Uterus (tissue), 4 donors: ENCODE results near the gene AP1G1. TPM values are rescaled to one million over a fixed set of nuclear protein-coding genes. Genes with fewer than 3 reads are reported as not detected.
"Not testable (repeated sequence)": the region's sequence is repeated elsewhere in the genome, so short reads cannot be mapped to it uniquely, and the experiment has no call there.

ENCODE experiments used
- DNase-seq, 2 donors: peaks; one replicate each; pipeline ENCODE4 v3.0.0-alpha.2; 2019 to 2020
- H3K27ac ChIP-seq, 2 donors: fragments of 200-600 bp; sonication (generic); 1 replicate in 1 of 2; 2 replicates in 1 of 2; pipeline ENCODE4 v1.5.1; 2016 to 2018
- H3K27me3 ChIP-seq, 2 donors: fragments of 200-600 bp; sonication (generic); one replicate each; pipeline ENCODE4 v1.5.1; 2018 to 2019; ENCODE audit warnings: control low read depth in 1 of 2
- H3K36me3 ChIP-seq, 2 donors: fragments of 200-600 bp; sonication (generic); one replicate each; pipeline ENCODE4 v1.5.1; 2019; ENCODE audit warnings: control low read depth in 1 of 2
- H3K4me1 ChIP-seq, 2 donors: fragments of 200-600 bp; sonication (generic); one replicate each; pipeline ENCODE4 v1.5.1; 2018 to 2019; ENCODE audit warnings: control low read depth in 1 of 2
- H3K4me3 ChIP-seq, 2 donors: fragments of 200-600 bp; sonication (generic); 1 replicate in 1 of 2; 2 replicates in 1 of 2; pipeline ENCODE4 v1.5.1; 2018 to 2019; ENCODE audit warnings: mild to moderate bottlenecking in 1 of 2
- H3K9me3 ChIP-seq, 2 donors: fragments of 200-600 bp; sonication (generic); one replicate each; pipeline ENCODE4 v1.5.1; 2019; ENCODE audit warnings: control low read depth in 1 of 2
- POLR2A ChIP-seq, 2 donors: fragments of 450-650 bp; IDR thresholded peaks; one replicate each; pipeline ENCODE4 v1.6.1; 2016; ENCODE audit warnings: antibody characterized with exemption in 2 of 2, mild to moderate bottlenecking in 1 of 2, moderate library complexity in 1 of 2
- intact Hi-C: fragments of 100-400 bp; cut with DNase I; formaldehyde crosslinking; loops from one replicate; pipeline ENCODE4 v1.15.1; 2023; ENCODE audit warnings: low total_unique reads
- total RNA-seq, 4 donors: library from RNA; depleted of rRNA in 3 of 4; stranded (reverse); fragments of >200 nt in 3 of 4; gene quantifications; one replicate each; pipeline versions ENCODE4 v1.1.0 to v1.2.4, GENCODE V29; 2014 to 2023
- TF ChIP-seq, protein P1 (sequence below), 4 experiments: fragments of 200-600 bp in 2 of 4; fragments of 450-650 bp in 2 of 4; sonication (generic) in 2 of 4; IDR thresholded peaks; one replicate each; pipeline ENCODE4 v1.5.1; 2016 to 2019; ENCODE audit warnings: antibody characterized with exemption in 4 of 4, mild to moderate bottlenecking in 2 of 4, moderate library complexity in 1 of 4
- donor health status: DM: yes; HTN: yes; CAD: no.

The AP1G1 gene
- total RNA-seq, 4 donors from 2014 or later: 32.5 to 125 (median 56.4) TPM

DNA sequence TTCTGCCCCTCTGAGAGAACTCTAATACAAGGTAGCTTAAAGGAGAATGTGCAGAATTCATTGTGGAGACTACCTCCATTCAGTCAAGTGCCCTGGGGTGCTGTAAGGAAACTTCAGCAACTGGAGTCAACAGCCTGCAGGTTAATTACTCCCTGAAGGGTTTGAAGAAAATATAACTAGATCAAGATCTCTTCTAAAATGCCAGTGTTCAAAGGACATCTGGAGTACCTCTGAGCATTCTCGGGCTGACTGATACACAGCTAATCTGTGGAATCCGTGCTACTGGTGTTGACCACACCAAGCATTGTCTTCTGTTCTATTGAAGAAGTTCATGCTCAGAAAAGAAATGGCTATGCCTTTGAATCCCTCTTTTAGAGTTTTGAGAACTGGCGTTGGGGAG, 25.7 kb upstream of the AP1G1 start:
- Histone ChIP-seq H3K4me1 (no peaks in the 10 kb centered on the region), H3K9me3 (no peaks in the 10 kb centered on the region), H3K27ac (no peak overlapping the region), H3K27me3 (no peaks in the 10 kb centered on the region), H3K4me3 (no peak overlapping the region), H3K36me3 (no peaks in the 10 kb centered on the region)
- TF ChIP-seq, protein P1, sequence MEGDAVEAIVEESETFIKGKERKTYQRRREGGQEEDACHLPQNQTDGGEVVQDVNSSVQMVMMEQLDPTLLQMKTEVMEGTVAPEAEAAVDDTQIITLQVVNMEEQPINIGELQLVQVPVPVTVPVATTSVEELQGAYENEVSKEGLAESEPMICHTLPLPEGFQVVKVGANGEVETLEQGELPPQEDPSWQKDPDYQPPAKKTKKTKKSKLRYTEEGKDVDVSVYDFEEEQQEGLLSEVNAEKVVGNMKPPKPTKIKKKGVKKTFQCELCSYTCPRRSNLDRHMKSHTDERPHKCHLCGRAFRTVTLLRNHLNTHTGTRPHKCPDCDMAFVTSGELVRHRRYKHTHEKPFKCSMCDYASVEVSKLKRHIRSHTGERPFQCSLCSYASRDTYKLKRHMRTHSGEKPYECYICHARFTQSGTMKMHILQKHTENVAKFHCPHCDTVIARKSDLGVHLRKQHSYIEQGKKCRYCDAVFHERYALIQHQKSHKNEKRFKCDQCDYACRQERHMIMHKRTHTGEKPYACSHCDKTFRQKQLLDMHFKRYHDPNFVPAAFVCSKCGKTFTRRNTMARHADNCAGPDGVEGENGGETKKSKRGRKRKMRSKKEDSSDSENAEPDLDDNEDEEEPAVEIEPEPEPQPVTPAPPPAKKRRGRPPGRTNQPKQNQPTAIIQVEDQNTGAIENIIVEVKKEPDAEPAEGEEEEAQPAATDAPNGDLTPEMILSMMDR (IDR thresholded peaks at IDR 0.05): no peak
- no peak for TF ChIP-seq POLR2A (IDR thresholded peaks at IDR 0.05)
- no peak for DNase-seq
- intact Hi-C loops: no loop called here

DNA sequence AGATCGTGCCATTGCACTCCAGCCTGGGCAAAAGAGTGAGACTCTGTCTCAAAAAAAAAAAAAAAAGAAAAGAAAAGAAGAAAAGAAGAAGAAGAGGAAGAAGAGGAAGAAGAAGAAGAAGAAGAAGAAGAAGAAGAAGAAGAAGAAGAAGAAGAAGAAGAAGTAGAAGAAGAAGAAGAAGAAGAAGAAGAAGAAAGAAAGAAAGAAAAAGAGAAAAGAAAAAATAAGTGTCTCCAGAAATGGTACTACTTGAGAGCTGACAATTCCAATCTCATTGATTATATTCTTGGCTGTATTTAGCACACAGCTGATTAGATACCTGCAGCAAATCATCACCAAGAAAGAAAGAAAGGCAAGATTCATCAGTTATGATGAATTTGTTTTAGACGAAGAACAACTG, 23.5 kb upstream of the AP1G1 start:
- H3K36me3 ChIP-seq, H3K9me3 ChIP-seq, H3K4me3 ChIP-seq, H3K27me3 ChIP-seq, H3K4me1 ChIP-seq, DNase-seq, H3K27ac ChIP-seq, intact Hi-C loops: not testable (repeated sequence)

DNA sequence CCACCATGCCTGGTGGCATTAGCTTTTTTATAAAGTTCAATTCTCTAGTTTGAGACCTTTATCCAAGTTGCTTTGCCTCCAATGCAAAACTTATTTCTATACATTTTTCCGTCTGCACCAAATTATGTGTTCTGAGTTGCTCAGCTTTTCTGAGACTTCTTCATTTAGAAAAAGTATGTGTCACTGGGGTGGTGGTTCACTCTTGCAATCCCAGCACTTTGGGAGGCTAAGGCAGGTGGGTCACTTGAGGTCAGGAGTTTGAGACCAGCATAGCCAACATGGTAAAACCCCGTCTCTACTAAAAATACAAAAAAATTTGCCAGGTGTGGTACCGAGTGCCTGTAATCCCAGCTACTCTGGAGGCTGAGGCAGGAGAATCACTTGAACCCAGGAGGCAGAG, 23.1 kb upstream of the AP1G1 start:
- H3K27ac ChIP-seq, DNase-seq, H3K9me3 ChIP-seq, H3K4me1 ChIP-seq, H3K4me3 ChIP-seq, H3K27me3 ChIP-seq, intact Hi-C loops, H3K36me3 ChIP-seq: not testable (repeated sequence)

DNA sequence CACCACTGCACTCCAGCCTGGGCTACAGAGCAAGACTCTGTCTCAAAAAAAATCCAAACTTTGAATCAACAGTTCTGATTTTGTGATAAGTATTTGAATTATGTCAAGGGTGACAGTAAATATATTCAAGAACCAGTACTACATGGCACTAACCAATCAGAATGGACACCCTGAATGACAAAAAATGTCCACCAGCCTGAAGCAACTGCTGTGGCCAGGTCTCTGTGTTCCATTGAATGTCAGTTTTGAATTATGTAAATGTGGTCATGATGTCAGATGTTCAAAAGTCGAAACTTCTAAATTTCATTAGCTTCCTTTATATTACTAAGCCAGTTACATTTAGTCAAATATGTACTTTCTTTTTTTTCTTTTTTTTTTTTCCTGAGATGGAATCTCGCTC, 21.7 kb upstream of the AP1G1 start:
- Histone ChIP-seq H3K27me3 (no peaks in the 10 kb centered on the region), H3K9me3 (no peaks in the 10 kb centered on the region), H3K27ac (no peak overlapping the region), H3K4me3 (no peak overlapping the region), H3K36me3 (no peaks in the 10 kb centered on the region), H3K4me1 (no peaks in the 10 kb centered on the region)
- intact Hi-C loops: no loop called here
- TF ChIP-seq, protein P1 (IDR thresholded peaks at IDR 0.05): no peak
- TF ChIP-seq POLR2A (IDR thresholded peaks at IDR 0.05): no peak
- DNase-seq: no peak

DNA sequence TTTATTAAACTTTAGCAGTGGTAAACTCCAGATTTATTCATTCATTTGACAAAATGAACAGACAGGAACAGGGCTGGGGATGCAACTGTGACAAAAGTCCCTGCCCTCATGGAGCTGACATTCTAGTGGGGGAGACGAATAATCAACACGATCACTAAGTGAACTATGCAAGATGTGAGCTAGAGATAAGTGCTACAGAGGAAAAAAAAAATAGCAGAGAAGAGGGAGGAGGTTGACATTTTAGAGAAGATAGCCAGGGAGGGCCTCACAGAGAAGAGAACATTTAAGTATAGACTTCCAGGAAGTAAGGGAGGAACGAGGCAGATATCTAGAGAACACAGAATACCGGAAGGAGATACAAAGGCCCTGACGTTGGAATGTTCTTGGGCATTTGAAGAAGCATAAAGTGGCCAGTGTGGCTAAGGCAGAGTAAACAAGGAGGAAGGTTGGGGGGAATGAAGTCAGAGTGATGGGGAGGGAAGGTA, 17.9 kb upstream of the AP1G1 start:
- no peak overlapping the region for H3K4me3 ChIP-seq
- TF ChIP-seq, protein P1 (IDR thresholded peaks at IDR 0.05): no peak
- no peaks in the 10 kb centered on the region for H3K36me3 ChIP-seq
- H3K27me3 ChIP-seq: no peaks in the 10 kb centered on the region
- no peaks in the 10 kb centered on the region for H3K9me3 ChIP-seq
- DNase-seq: no peak
- no peak overlapping the region for H3K27ac ChIP-seq
- no peaks in the 10 kb centered on the region for H3K4me1 ChIP-seq
- intact Hi-C loops: no loop called here

DNA sequence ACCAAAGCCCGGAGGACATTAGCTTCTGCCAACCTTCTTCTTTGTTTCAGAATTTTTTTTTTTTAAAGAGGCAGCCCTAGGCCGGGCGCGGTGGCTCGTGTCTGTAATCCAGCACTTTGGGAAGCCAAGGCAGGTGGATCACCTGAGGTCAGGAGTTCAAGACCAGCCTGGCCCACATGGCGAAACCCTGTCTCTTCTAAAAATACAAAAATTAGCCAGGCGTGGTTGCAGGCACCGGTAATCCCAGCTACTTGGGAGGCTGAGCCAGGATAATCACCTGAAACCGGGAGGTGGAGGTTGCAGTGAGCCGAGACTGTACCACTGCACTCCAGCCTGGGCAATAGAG, 8.5 kb upstream of the AP1G1 start:
- H3K4me3 ChIP-seq, H3K27me3 ChIP-seq, H3K36me3 ChIP-seq, H3K4me1 ChIP-seq, intact Hi-C loops, DNase-seq, H3K9me3 ChIP-seq: not testable (repeated sequence)
- H3K27ac ChIP-seq: peak overlapping the region; percentile 77 to 90

DNA sequence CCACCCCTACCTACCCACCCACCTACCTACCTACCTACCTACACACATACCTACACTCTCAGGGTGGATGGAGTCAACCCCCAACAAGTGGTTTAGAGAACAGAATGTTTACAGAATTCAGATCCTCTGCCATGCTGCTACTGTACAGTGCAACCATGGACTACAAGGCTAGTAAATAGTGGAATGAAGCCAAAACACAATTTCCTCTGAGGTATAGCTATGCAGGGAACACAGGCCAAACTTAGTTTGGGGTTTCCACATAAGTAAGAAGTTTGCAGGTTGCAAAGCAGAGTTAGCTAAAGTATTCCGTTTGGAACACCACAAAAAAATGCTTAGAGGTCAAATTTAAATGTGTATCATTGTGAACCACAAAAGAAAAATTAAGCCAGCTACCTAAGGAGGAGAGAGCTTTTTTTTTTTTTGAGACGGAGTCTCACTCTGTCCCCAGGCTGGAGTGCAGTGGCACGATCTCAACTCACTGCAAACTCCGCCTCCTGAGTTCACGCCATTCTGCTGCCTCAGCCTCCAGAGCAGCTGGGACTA, 2.7 kb upstream of the AP1G1 start:
- Histone ChIP-seq H3K4me1 (peaks cover 0 to 7% of the 10 kb centered on the region in 2 donors), H3K36me3 (no peaks in the 10 kb centered on the region), H3K9me3 (no peaks in the 10 kb centered on the region), H3K27me3 (no peaks in the 10 kb centered on the region), H3K4me3 (no peak overlapping the region), H3K27ac (no peak overlapping the region)
- no peak for DNase-seq
- intact Hi-C loops: no loop called here
- no peak for TF ChIP-seq POLR2A (IDR thresholded peaks at IDR 0.05)
- TF ChIP-seq, protein P1 (IDR thresholded peaks at IDR 0.05): no peak

DNA sequence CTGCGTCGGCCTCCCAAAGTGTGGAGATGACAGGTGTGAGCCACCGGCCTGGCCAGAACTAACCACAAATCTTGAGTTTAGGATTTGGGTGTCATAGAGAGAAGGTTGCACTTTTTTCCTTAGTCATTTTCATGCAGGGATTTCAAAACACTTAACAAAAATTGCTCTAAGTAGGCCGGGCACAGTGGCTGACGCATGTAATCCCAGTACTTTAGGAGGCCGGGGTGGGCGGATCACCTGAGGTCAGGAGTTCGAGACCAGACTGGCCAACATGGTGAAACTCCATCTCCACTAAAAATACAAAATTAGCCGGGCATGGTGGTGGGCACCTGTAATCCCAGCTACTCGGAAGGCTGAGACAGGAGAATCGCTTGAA, 1.5 kb upstream of the AP1G1 start:
- intact Hi-C loops, H3K4me3 ChIP-seq, H3K27me3 ChIP-seq, DNase-seq, H3K4me1 ChIP-seq, H3K27ac ChIP-seq, H3K9me3 ChIP-seq, H3K36me3 ChIP-seq: not testable (repeated sequence)
